AG04449 (cell line): Measurements from ENCODE around the gene SLC26A11.

ENCODE experiments used
- CTCF ChIA-PET: fragments of 350-600 bp; formaldehyde crosslinking; extraction: SDS; loops from one replicate; lab custom pipeline; 2021; ENCODE audit warnings: antibody characterized with exemption; lab: Yijun Ruan, JAX
- POLR2A ChIA-PET: fragments of 400-600, 350-600 bp; formaldehyde crosslinking; extraction: SDS; loops from one replicate; lab custom pipeline; 2020; ENCODE audit warnings: antibody characterized with exemption, inconsistent platforms; lab: Yijun Ruan, JAX
- DNase-seq: peaks from one replicate; pipeline ENCODE4 v3.0.0-alpha.2; 2010; ENCODE audit warnings: low read depth, low spot score
- H3K4me3 ChIP-seq: 2 replicates; pipeline ENCODE4 v1.5.1; 2011; ENCODE audit warnings: low read depth, mild to moderate bottlenecking, control low read depth, low read length
- CTCF ChIP-seq: IDR thresholded peaks from one replicate; pipeline ENCODE4 v1.5.1; 2011; ENCODE audit warnings: mild to moderate bottlenecking, moderate library complexity, low read length, control low read depth, inconsistent platforms; ENCODE audit not compliant: insufficient read depth; ENCODE audit errors: missing control alignments

SLC26A11 gene

GRCh38 chr17:80262775-80263244 lies 42.6 kb downstream of the SLC26A11 start:
- no peak for TF ChIP-seq CTCF
- peak overlapping the region; percentile 39 for H3K4me3 ChIP-seq
- no peak for DNase-seq
- POLR2A ChIA-PET: interaction anchor here (1.3 kb wide), 1 partner anchor 11 kb away, joined by 5 read pairs; no protein-coding TSS in a partner anchor
- CTCF ChIA-PET: interaction anchor here (0.8 to 1.6 kb wide), 2 partner anchors 66 to 161 kb away, joined by 3 to 6 read pairs; partner anchors contain the start of gene GAA

- CTCF ChIA-PET: interaction anchor here (1.0 kb wide), 1 partner anchor 16 kb away, joined by 3 read pairs; no protein-coding TSS in a partner anchor
- POLR2A ChIA-PET: interaction anchor here (0.6 to 1.3 kb wide), 2 partner anchors 10 to 163 kb away, joined by 4 to 5 read pairs; no protein-coding TSS in a partner anchor
- peak; percentile 42 for DNase-seq
- H3K4me3 ChIP-seq: peak overlapping the region; percentile 39
- no peak for TF ChIP-seq CTCF
These were observed 43.3 kb downstream of the SLC26A11 start for GRCh38 chr17:80263253-80264204.

- CTCF ChIA-PET: interaction anchor here (1.0 kb wide), 1 partner anchor 16 kb away, joined by 3 read pairs; no protein-coding TSS in a partner anchor
- DNase-seq: no peak
- POLR2A ChIA-PET: interaction anchor here (0.6 to 1.3 kb wide), 2 partner anchors 9 to 164 kb away, joined by 4 to 5 read pairs; no protein-coding TSS in a partner anchor
- no peak for TF ChIP-seq CTCF
- no peak overlapping the region for H3K4me3 ChIP-seq
These were observed 44.2 kb downstream of the SLC26A11 start for GRCh38 chr17:80264205-80265075.

GRCh38 chr17:80265205-80266068 lies 45.2 kb downstream of the SLC26A11 start:
- ChIA-PET POLR2A (no interaction called here), CTCF (no interaction called here)
- no peak for DNase-seq
- no peak for TF ChIP-seq CTCF
- H3K4me3 ChIP-seq: no peak overlapping the region

GRCh38 chr17:80267391-80267790 lies 47.2 kb downstream of the SLC26A11 start:
- H3K4me3 ChIP-seq: no peak overlapping the region
- no peak for DNase-seq
- CTCF ChIA-PET: interaction anchor here (1.0 kb wide), 1 partner anchor 71 kb away, joined by 3 read pairs; no protein-coding TSS in a partner anchor
- POLR2A ChIA-PET: no interaction called here
- TF ChIP-seq CTCF: no peak
